Smooth muscle cell (in vitro differentiated cells): ENCODE data around the gene AHNAK2. TPM values are rescaled to one million over a fixed set of nuclear protein-coding genes. Genes with fewer than 3 reads are reported as not detected.
"Not testable (repeated sequence)": the region's sequence is repeated elsewhere in the genome, so short reads cannot be mapped to it uniquely, and the experiment has no call there.

ENCODE experiments used
- DNase-seq: peaks from one replicate; lab custom pipeline; 2025; ENCODE audit not compliant: unreplicated experiment; lab: John Stamatoyannopoulos, UW
- H2AFZ ChIP-seq: fragments of 200-600 bp; sonication (generic); 2 replicates; pipeline ENCODE4 v1.6.0; 2016; ENCODE audit warnings: antibody characterized with exemption, low read depth, mild to moderate bottlenecking
- H3F3A ChIP-seq: fragments of 200-600 bp; sonication (generic); 2 replicates; pipeline ENCODE4 v1.6.0; 2017; ENCODE audit warnings: antibody characterized with exemption, low read depth
- H3K27ac ChIP-seq: fragments of 200-600 bp; sonication (generic); 2 replicates; pipeline ENCODE4 v1.5.1; 2016; ENCODE audit warnings: low read depth, mild to moderate bottlenecking
- H3K27me3 ChIP-seq: fragments of 200-600 bp; sonication (generic); 2 replicates; pipeline ENCODE4 v1.6.1; 2016; ENCODE audit warnings: low read depth, mild to moderate bottlenecking
- H3K36me3 ChIP-seq: fragments of 200-600 bp; sonication (generic); 2 replicates; pipeline ENCODE4 v1.5.1; 2016; ENCODE audit warnings: low read depth
- H3K4me1 ChIP-seq: fragments of 200-600 bp; sonication (generic); 2 replicates; pipeline ENCODE4 v1.5.1; 2016; ENCODE audit warnings: low read depth
- H3K4me2 ChIP-seq: fragments of 200-600 bp; sonication (generic); 2 replicates; pipeline ENCODE4 v1.6.0; 2016; ENCODE audit warnings: mild to moderate bottlenecking
- H3K4me3 ChIP-seq: fragments of 200-600 bp; sonication (generic); 2 replicates; pipeline ENCODE4 v1.5.1; 2016; ENCODE audit warnings: mild to moderate bottlenecking
- H3K79me2 ChIP-seq: fragments of 200-600 bp; sonication (generic); 2 replicates; pipeline ENCODE4 v1.6.0; 2016; ENCODE audit warnings: low read depth, mild to moderate bottlenecking
- H3K9ac ChIP-seq: fragments of 200-600 bp; sonication (generic); 2 replicates; pipeline ENCODE4 v1.6.0; 2016; ENCODE audit warnings: low read depth
- H3K9me3 ChIP-seq: fragments of 200-600 bp; sonication (generic); replicated peaks from 2 replicates; pipeline ENCODE4 v1.5.1; 2016; ENCODE audit warnings: low read depth
- H4K20me1 ChIP-seq: fragments of 200-600 bp; sonication (generic); 2 replicates; pipeline ENCODE4 v1.6.0; 2016; ENCODE audit warnings: low read depth
- WGBS: methylation state at CpG from one replicate; pipeline ENCODE4 v1.1.7; 2016; ENCODE audit warnings: low lambda C conversion rate; 5-methylcytosine and 5-hydroxymethylcytosine counted together
- polyA plus RNA-seq: library from polyadenylated mRNA; unstranded; fragments of >200 nt; fragmentation: Nextera tagmentation; extraction: Ambion mirVana; gene quantifications from 2 replicates; pipeline ENCODE4 v1.2.1, GENCODE V29; 2016
- total RNA-seq: library from RNA; depleted of rRNA; stranded (reverse); fragments of >200 nt; gene quantifications from 2 replicates; pipeline ENCODE4 v1.2.3, GENCODE V29; 2014
- TF ChIP-seq, protein P1 (sequence below): fragments of 200-600 bp; sonication (generic); IDR thresholded peaks from 2 replicates; pipeline ENCODE4 v1.5.1; 2017; ENCODE audit warnings: borderline replicate concordance, mild to moderate bottlenecking, antibody characterized with exemption; ENCODE audit not compliant: insufficient read depth, poor library complexity, severe bottlenecking

Gene AHNAK2
- total and polyA plus RNA-seq, 2 experiments from 2014 or later = 10.3 to 53.8 TPM

DNA sequence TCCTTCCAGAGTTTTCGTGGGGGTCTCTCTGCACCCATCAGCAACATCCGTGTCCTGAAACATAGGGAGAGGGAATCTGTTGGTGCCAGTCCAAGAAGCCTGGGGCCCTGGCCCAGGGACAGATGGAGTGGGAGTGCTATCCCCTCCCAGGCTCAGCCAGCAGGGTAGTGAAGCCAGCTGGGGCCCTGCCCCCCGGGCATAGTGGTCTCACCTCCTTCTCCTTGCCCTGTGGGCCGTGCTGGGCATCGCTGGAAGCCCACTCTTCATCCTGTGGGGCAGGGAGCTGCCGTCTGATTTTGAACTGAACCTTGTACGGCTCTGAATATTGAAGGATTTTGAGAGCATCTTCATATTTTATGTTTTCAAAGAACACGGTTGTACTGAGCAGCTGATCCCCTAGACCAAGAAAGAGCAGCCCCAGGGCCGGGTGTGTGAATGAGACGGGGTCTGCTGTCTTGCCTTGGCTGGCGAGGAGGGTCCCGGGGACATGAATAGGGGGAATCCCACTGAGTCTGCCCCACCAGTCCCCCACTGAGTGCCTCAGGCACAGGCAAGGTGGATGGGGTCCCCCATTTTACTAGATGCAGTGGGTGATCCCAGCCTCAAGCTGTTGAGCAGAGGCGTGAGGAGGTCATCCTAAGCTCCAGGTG is 23.3 kb downstream of the AHNAK2 start:
- Histone ChIP-seq H3K9ac (no peak overlapping the region), H4K20me1 (peaks cover 30% of the 10 kb centered on the region), H3K4me2 (no peak overlapping the region)

DNA sequence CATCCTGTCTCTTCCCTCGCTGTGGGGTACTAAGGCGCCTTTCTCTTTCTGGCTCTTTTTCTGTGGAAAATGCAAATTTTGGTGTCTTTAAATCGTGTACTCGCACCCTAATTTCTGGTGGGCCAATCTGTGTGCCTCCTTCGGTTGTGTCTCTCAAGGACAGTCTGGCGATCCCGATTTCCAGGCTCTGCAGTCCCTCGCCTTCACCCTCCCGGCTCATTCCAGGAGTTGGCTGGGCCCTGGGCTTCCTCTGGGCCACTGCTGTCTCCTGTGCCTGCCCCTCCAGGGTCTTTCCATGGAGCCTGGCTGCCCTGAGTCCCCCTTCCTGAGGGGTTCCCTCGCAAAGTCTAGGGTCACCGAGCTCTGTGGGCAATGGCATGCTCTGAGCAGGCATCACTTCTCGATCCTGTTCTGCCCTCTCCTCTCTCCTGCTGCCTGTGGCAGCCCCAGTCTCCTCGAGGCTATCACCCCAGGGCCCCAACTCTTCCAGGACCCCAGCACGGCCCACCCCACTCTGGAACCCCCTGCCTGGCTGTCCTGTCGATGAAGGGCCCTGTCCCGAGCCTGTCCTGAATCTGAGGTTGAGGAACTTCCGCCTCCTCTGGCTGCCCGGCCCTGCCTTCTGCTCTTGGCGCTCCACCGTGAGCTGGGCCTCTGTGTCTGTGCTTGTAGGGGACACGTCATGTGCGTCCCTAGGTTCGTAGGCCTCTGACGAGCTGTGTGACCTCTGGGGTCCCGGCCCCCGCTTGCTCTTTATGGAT is 24.1 kb downstream of the AHNAK2 start:
- Histone ChIP-seq H3K4me1 (no peaks in the 10 kb centered on the region), H4K20me1 (peaks cover 23% of the 10 kb centered on the region), H3K9ac (no peak overlapping the region), H3K36me3 (no peaks in the 10 kb centered on the region), H3K79me2 (no peaks in the 10 kb centered on the region), H3K9me3 (no peaks in the 10 kb centered on the region), H3K4me2 (no peak overlapping the region), H3K4me3 (no peak overlapping the region), H3K27ac (no peak overlapping the region), H3K27me3 (no peaks in the 10 kb centered on the region), H3F3A (no peaks in the 10 kb centered on the region), H2AFZ (no peak overlapping the region)
- WGBS = 90% methylated on average over 24 of the region's 26 CpGs
- TF ChIP-seq, protein P1, sequence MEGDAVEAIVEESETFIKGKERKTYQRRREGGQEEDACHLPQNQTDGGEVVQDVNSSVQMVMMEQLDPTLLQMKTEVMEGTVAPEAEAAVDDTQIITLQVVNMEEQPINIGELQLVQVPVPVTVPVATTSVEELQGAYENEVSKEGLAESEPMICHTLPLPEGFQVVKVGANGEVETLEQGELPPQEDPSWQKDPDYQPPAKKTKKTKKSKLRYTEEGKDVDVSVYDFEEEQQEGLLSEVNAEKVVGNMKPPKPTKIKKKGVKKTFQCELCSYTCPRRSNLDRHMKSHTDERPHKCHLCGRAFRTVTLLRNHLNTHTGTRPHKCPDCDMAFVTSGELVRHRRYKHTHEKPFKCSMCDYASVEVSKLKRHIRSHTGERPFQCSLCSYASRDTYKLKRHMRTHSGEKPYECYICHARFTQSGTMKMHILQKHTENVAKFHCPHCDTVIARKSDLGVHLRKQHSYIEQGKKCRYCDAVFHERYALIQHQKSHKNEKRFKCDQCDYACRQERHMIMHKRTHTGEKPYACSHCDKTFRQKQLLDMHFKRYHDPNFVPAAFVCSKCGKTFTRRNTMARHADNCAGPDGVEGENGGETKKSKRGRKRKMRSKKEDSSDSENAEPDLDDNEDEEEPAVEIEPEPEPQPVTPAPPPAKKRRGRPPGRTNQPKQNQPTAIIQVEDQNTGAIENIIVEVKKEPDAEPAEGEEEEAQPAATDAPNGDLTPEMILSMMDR = no peak
- DNase-seq = no peak

More for the DNA sequence above, 23.3 kb downstream of the AHNAK2 start:
- TF ChIP-seq, protein P1 = no peak
- no peaks in the 10 kb centered on the region for H3K27me3 ChIP-seq
- no peak overlapping the region for H3K27ac ChIP-seq
- WGBS = 88% methylated on average over 13 of the region's 13 CpGs
- H3F3A ChIP-seq = no peaks in the 10 kb centered on the region
- no peaks in the 10 kb centered on the region for H3K4me1 ChIP-seq
- H3K9me3 ChIP-seq = no peaks in the 10 kb centered on the region
- no peaks in the 10 kb centered on the region for H3K36me3 ChIP-seq
- H3K4me3 ChIP-seq = no peak overlapping the region
- DNase-seq = no peak
- H3K79me2 ChIP-seq = no peaks in the 10 kb centered on the region
- H2AFZ ChIP-seq = no peak overlapping the region

DNA sequence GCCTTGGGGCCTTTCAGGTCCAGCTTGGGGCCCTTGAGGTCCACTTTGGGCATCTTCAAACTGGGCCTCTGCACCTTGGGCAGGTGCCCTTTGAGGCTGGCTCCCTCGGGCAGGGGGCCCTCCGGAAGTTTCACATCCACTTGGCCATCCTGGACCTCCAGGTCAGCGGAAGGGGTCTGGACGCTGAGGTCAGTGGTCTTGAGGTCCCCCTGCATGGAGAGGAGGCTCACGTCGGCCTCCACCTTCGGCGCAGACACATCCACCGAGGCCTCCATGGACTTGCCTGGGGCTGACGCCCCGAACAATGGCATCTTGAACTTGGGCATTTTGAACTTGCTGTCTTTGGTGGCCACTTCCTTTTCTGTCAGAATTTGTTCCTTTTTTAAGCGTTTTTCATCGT is 25.1 kb downstream of the AHNAK2 start:
- Histone ChIP-seq H3F3A (no peaks in the 10 kb centered on the region), H3K4me1 (no peaks in the 10 kb centered on the region), H3K36me3 (no peaks in the 10 kb centered on the region), H3K9ac (no peak overlapping the region), H4K20me1 (peaks cover 13% of the 10 kb centered on the region), H3K27ac (no peak overlapping the region), H3K9me3 (no peaks in the 10 kb centered on the region), H2AFZ (no peak overlapping the region), H3K4me2 (no peak overlapping the region), H3K27me3 (no peaks in the 10 kb centered on the region), H3K79me2 (no peaks in the 10 kb centered on the region), H3K4me3 (no peak overlapping the region)
- TF ChIP-seq, protein P1 = no peak
- 95% methylated on average over 13 of the region's 13 CpGs for WGBS
- no peak for DNase-seq

DNA sequence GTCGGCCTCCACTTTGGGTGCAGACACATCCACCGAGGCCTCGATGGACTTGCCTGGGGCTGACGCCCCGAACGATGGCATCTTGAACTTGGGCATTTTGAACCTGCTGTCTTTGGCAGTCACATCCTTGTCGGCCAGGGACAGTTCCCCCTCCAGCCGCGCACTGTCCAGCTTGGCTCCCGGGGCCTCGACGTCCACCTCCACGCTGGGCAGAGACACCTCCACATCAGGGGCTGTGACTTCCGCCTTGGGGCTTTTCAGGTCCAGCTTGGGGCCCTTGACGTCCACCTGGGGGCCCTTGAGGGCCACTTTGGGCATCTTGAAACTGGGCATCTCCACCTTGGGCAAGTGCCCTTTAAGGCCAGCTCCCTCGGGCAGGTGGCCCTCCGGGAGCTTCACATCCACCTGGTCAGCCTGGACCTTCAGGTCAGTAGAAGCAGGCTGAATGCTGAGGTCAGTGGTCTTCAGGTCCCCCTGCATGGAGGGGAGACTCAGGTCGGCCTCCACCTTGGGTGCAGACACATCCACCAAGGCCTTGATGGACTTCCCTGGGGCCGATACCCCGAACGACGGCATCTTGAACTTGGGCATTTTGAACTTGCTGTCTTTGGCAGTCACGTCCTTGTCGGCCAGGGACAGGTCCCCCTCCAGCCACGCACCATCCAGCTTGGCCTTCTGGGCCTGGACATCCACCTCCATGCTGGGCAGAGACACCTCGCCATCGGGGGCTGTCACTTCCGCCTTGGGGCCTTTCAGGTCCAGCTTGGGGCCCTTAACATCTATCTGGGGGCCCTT is 26.1 kb downstream of the AHNAK2 start:
- H3F3A ChIP-seq, H3K4me2 ChIP-seq, H3K27ac ChIP-seq, H3K79me2 ChIP-seq, H3K4me3 ChIP-seq, H3K9ac ChIP-seq, H2AFZ ChIP-seq, H3K36me3 ChIP-seq, DNase-seq, H3K4me1 ChIP-seq, H3K9me3 ChIP-seq, H4K20me1 ChIP-seq, H3K27me3 ChIP-seq: not testable (repeated sequence)
- 90% methylated on average over 23 of the region's 28 CpGs for WGBS

DNA sequence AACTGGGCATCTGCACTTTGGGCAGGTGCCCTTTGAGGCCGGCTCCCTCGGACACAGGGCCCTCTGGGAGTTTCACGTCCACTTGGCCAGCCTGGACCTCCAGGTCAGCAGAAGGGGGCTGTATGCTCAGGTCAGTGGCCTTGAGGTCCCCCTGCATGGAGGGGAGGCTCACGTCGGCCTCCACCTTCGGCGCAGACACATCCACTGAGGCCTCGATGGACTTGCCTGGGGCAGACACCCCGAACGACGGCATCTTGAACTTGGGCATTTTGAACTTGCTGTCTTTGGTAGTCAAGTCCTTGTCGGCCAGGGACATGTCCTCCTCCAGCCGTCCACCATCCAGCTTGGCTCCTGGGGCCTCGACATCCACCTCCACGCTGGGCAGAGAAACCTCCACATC is 27.5 kb downstream of the AHNAK2 start:
- not testable (repeated sequence) for H3K9me3 ChIP-seq, H4K20me1 ChIP-seq, H3K27ac ChIP-seq, H2AFZ ChIP-seq, H3K36me3 ChIP-seq, H3K4me2 ChIP-seq, H3K27me3 ChIP-seq, H3K4me3 ChIP-seq, H3K4me1 ChIP-seq, H3K9ac ChIP-seq, H3F3A ChIP-seq, DNase-seq, H3K79me2 ChIP-seq
- 92% methylated on average over 14 of the region's 15 CpGs for WGBS
